Activated CD4-positive, alpha-beta T cell treated with anti-CD3 and anti-CD28 coated beads, Interleukin-2, amount 50 U/mL, for 48 hours (primary cell): ENCODE results near the gene CDKN1C.

Experiments
- DNase-seq, 2 experiments: peaks; one replicate each; pipeline ENCODE4 v3.0.0-alpha.2; 2020

CDKN1C gene

GRCh38 chr11:2885678-2886081 lies at the start of gene CDKN1C:
CDKN1C (minus strand) TSS chr11:2885775; CDS start chr11:2885456, 319 bp downstream.
- DNase-seq = peak; percentile 72 to 73

- DNase-seq = no peak
These were observed 49.1 kb upstream of the CDKN1C start for GRCh38 chr11:2934611-2935239.

GRCh38 chr11:2934021-2934550 lies 48.5 kb upstream of the CDKN1C start:
- no peak for DNase-seq

- DNase-seq = peak; percentile 53 to 69
These were observed 47.9 kb upstream of the CDKN1C start for GRCh38 chr11:2933375-2934020.

- no peak for DNase-seq
These were observed 47.3 kb upstream of the CDKN1C start for GRCh38 chr11:2932850-2933251.

GRCh38 chr11:2931771-2932738 lies 46.5 kb upstream of the CDKN1C start:
- DNase-seq = no peak

GRCh38 chr11:2931420-2931746 lies 45.8 kb upstream of the CDKN1C start:
- no peak for DNase-seq

GRCh38 chr11:2930704-2931419 lies 45.3 kb upstream of the CDKN1C start:
- peak; percentile 58 to 69 for DNase-seq

GRCh38 chr11:2929950-2930703 lies 44.6 kb upstream of the CDKN1C start:
- peak; percentile 55 to 61 for DNase-seq

GRCh38 chr11:2929531-2929949 lies 44.0 kb upstream of the CDKN1C start:
- peak; percentile 56 to 65 for DNase-seq

GRCh38 chr11:2928605-2929530 lies 43.3 kb upstream of the CDKN1C start, which contains the start of gene PHLDA2:
PHLDA2 (minus strand) TSS chr11:2929420; CDS start chr11:2929364, 56 bp downstream.
- peak; percentile 70 to 78 for DNase-seq

- DNase-seq = peak in 1 of 2 experiments; percentile 13
These were observed 42.5 kb upstream of the CDKN1C start for GRCh38 chr11:2927851-2928604.

- DNase-seq = no peak
These were observed 41.7 kb upstream of the CDKN1C start for GRCh38 chr11:2927121-2927800.

GRCh38 chr11:2926611-2927051 lies 41.1 kb upstream of the CDKN1C start:
- DNase-seq = no peak

- DNase-seq = no peak
These were observed 39.5 kb upstream of the CDKN1C start for GRCh38 chr11:2924821-2925675.

GRCh38 chr11:2924381-2924780 lies 38.8 kb upstream of the CDKN1C start:
- DNase-seq = no peak

GRCh38 chr11:2923446-2924375 lies 38.1 kb upstream of the CDKN1C start:
- DNase-seq = no peak
